ENCODE data around the gene TMEM30B.
A peak's percentile ranks its signal among the peaks of the same experiment; 100 is the strongest.

TMEM30B gene

DNA sequence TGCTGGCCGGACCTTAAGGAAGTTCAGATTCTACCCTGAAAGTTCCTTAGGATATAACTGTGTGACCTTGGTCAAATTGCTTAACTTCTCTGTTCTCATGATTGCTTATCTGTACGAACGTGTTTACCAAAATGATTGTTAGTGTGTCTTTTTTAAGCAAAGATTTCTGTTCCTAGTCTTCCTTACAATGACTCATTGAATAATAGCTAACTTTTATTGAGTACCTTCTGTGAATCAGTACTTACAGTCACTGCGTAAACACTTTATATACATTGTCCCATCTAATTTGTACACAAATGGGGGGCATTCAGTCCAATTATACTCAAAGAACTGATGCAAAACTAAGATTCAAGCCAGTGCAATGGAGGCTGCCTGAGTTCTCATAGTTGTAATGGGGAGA is 4.2 kb upstream of the TMEM30B start:
- Histone ChIP-seq H3K36me3 (ENCODE audit: control insufficient read depth in 1 of 2, insufficient read depth in 2 of 2, low read length in 2 of 2) (no peaks in the 10 kb centered on the region), H3K4me3 (ENCODE audit: low read depth in 1 of 2, low read length in 2 of 2) (no peak overlapping the region), H3K9me3 (ENCODE audit: control insufficient read depth in 1 of 2, low read length in 2 of 2) (no peaks in the 10 kb centered on the region), H3K9ac (ENCODE audit: low read depth in 1 of 2, low read length in 2 of 2) (no peak overlapping the region), H3K4me1 (ENCODE audit: control insufficient read depth in 1 of 2, insufficient read depth in 2 of 2, low read length in 2 of 2) (peaks cover 19 to 23% of the 10 kb centered on the region in 2 donors), H3K27me3 (ENCODE audit: control insufficient read depth in 1 of 2, insufficient read depth in 2 of 2, low read length in 2 of 2) (no peaks in the 10 kb centered on the region), H3K27ac (ENCODE audit: low read depth, low read length) (no peak overlapping the region)

DNA sequence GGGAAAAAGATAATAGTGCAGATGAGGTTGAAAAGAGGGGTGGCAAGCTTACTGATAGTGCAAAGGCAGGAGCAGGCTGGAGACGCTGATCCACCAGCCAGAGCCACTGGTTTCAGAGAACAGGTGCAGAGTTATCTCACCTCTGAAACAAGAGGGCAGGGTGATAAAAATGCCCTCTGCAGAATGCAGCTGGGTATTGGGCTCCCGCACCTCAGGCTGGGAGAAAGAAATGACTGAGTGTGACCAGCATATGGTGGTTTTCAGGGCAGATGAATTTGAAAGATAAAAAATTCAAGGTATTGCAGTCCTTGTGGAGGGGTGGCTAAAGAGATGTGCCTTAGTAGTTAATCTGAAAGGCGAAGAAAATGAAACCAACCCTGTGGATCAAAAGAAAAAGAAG is 2.9 kb upstream of the TMEM30B start:
- Histone ChIP-seq H3K4me3 (ENCODE audit: low read depth in 1 of 2, low read length in 2 of 2) (peak overlapping the region; percentile 27 to 49), H3K27me3 (ENCODE audit: control insufficient read depth in 1 of 2, insufficient read depth in 2 of 2, low read length in 2 of 2) (no peaks in the 10 kb centered on the region)

DNA sequence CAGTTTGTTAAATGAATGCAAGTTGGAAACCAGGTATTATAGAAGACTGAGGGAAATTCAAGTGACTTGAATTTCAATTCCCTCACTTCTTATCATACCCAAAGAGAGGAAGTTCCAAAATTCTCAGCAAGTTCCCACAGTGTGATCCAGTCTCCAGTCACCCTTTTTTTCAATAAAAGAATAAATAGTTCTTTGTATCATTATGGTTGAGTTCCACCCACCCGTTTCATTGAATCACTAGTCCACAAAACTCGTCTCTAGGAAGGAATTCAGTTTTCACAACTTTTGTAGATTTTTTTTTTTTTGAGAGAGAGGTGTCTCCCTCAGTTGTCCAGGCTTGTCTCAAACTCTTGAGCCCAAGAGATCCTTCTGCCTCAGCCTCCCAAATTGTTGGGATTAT is 1.6 kb upstream of the TMEM30B start:
- Histone ChIP-seq H3K27me3 (ENCODE audit: control insufficient read depth in 1 of 2, insufficient read depth in 2 of 2, low read length in 2 of 2) (no peaks in the 10 kb centered on the region), H3K27ac (ENCODE audit: low read depth, low read length) (no peak overlapping the region), H3K9me3 (ENCODE audit: control insufficient read depth in 1 of 2, low read length in 2 of 2) (no peaks in the 10 kb centered on the region), H3K36me3 (ENCODE audit: control insufficient read depth in 1 of 2, insufficient read depth in 2 of 2, low read length in 2 of 2) (no peaks in the 10 kb centered on the region), H3K4me3 (ENCODE audit: low read depth in 1 of 2, low read length in 2 of 2) (no peak overlapping the region), H3K9ac (ENCODE audit: low read depth in 1 of 2, low read length in 2 of 2) (no peak overlapping the region), H3K4me1 (ENCODE audit: control insufficient read depth in 1 of 2, insufficient read depth in 2 of 2, low read length in 2 of 2) (peaks cover 19 to 23% of the 10 kb centered on the region in 2 donors)

More for the DNA sequence above, 2.9 kb upstream of the TMEM30B start:
- no peaks in the 10 kb centered on the region for H3K9me3 ChIP-seq (ENCODE audit: control insufficient read depth in 1 of 2, low read length in 2 of 2)
- H3K36me3 ChIP-seq (ENCODE audit: control insufficient read depth in 1 of 2, insufficient read depth in 2 of 2, low read length in 2 of 2): no peaks in the 10 kb centered on the region
- H3K4me1 ChIP-seq (ENCODE audit: control insufficient read depth in 1 of 2, insufficient read depth in 2 of 2, low read length in 2 of 2): peaks cover 19 to 23% of the 10 kb centered on the region in 2 donors
- peak overlapping the region in 1 of 2 donors; percentile 20 for H3K9ac ChIP-seq (ENCODE audit: low read depth in 1 of 2, low read length in 2 of 2)
- no peak overlapping the region for H3K27ac ChIP-seq (ENCODE audit: low read depth, low read length)

DNA sequence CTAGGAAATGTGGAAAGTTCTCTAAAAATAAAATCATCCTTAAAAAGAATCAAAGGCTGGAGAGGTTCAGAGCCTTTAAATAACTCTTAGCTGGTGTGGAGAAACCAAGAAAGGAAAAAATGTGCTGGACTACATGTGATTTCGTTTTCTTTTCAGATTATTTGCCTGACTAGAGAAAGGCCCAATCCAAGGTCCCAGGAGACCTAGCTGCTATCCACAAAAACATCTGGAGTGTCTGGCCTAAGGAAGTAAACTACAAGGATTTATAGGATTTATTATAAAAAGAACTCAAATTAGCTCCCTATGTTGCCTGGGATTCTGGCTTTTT is 774 bp upstream of the TMEM30B start:
- H3K9me3 ChIP-seq (ENCODE audit: control insufficient read depth in 1 of 2, low read length in 2 of 2): no peaks in the 10 kb centered on the region
- H3K9ac ChIP-seq (ENCODE audit: low read depth in 1 of 2, low read length in 2 of 2): peak overlapping the region; percentile 85 to 93
- peak overlapping the region in 1 of 2 donors; percentile 76 for H3K4me3 ChIP-seq (ENCODE audit: low read depth in 1 of 2, low read length in 2 of 2)
- H3K27ac ChIP-seq (ENCODE audit: low read depth, low read length): no peak overlapping the region
- H3K27me3 ChIP-seq (ENCODE audit: control insufficient read depth in 1 of 2, insufficient read depth in 2 of 2, low read length in 2 of 2): no peaks in the 10 kb centered on the region
- no peaks in the 10 kb centered on the region for H3K36me3 ChIP-seq (ENCODE audit: control insufficient read depth in 1 of 2, insufficient read depth in 2 of 2, low read length in 2 of 2)
- H3K4me1 ChIP-seq (ENCODE audit: control insufficient read depth in 1 of 2, insufficient read depth in 2 of 2, low read length in 2 of 2): peaks cover 19 to 23% of the 10 kb centered on the region in 2 donors

DNA sequence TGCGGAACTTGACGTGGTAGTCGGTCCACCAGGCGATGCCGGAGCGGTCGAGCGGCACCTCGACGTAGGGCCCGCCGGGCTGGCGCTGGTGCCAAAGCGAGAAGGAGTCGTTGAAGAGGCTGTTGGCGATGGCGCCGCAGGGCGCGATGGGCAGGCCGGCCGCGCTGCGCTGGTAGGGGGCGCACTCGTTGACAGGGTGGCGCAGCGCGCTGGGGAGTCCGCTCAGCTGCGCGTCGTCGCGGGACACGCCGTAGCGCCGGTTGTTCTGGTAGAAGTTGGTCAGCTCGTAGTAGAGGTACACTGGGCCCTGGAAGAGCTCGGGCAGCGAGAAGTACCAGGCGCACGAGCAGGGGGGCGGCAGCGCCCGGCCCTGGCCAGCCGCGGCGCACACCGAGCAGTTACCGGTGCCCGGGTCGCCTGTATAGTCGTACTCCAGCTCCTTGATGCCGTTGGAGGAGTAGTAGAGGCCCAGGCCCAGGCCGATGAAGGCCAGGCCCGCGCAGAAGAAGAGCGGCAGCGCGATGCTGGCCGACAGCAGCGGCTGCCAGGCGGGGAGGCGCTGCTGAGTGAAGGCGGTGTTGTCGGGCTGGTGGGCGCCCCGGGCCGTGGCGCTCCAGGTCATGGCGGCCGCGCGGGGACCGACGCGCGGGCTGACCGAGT is 482 bp downstream of the TMEM30B start:
- Histone ChIP-seq H3K4me3 (ENCODE audit: low read depth in 1 of 2, low read length in 2 of 2) (peak overlapping the region; percentile 76 to 87), H3K9me3 (ENCODE audit: control insufficient read depth in 1 of 2, low read length in 2 of 2) (no peaks in the 10 kb centered on the region), H3K36me3 (ENCODE audit: control insufficient read depth in 1 of 2, insufficient read depth in 2 of 2, low read length in 2 of 2) (no peaks in the 10 kb centered on the region), H3K4me1 (ENCODE audit: control insufficient read depth in 1 of 2, insufficient read depth in 2 of 2, low read length in 2 of 2) (peaks cover 18 to 20% of the 10 kb centered on the region in 2 donors), H3K9ac (ENCODE audit: low read depth in 1 of 2, low read length in 2 of 2) (peak overlapping the region; percentile 85 to 93), H3K27ac (ENCODE audit: low read depth, low read length) (peak overlapping the region; percentile 96), H3K27me3 (ENCODE audit: control insufficient read depth in 1 of 2, insufficient read depth in 2 of 2, low read length in 2 of 2) (no peaks in the 10 kb centered on the region)

DNA sequence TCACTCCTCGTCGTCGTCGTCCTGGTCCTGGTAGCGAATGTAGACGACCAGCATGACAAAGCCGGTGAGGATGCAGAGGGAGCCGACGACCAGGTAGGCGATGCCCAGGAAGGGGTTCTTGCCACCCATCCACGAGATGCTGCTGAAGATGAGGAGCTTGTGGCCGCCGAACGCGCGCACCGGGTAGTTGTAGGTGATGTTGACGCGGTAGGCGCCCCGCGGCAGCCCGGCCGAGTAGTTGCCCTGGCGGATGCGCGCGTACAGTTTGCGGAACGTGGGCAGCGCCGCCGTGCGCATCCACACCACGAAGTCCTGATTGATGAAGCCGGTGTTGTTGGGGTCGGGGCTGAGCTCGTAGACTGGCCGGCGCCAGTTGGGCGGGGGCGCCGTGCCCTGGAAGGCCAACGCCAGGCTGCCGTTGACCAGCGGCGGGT is 1.0 kb downstream of the TMEM30B start:
- peaks cover 18 to 19% of the 10 kb centered on the region in 2 donors for H3K4me1 ChIP-seq (ENCODE audit: control insufficient read depth in 1 of 2, insufficient read depth in 2 of 2, low read length in 2 of 2)
- no peaks in the 10 kb centered on the region for H3K9me3 ChIP-seq (ENCODE audit: control insufficient read depth in 1 of 2, low read length in 2 of 2)
- H3K27me3 ChIP-seq (ENCODE audit: control insufficient read depth in 1 of 2, insufficient read depth in 2 of 2, low read length in 2 of 2): no peaks in the 10 kb centered on the region
- peak overlapping the region; percentile 76 to 87 for H3K4me3 ChIP-seq (ENCODE audit: low read depth in 1 of 2, low read length in 2 of 2)
- H3K27ac ChIP-seq (ENCODE audit: low read depth, low read length): peak overlapping the region; percentile 96
- peak overlapping the region; percentile 85 to 93 for H3K9ac ChIP-seq (ENCODE audit: low read depth in 1 of 2, low read length in 2 of 2)
- H3K36me3 ChIP-seq (ENCODE audit: control insufficient read depth in 1 of 2, insufficient read depth in 2 of 2, low read length in 2 of 2): no peaks in the 10 kb centered on the region

DNA sequence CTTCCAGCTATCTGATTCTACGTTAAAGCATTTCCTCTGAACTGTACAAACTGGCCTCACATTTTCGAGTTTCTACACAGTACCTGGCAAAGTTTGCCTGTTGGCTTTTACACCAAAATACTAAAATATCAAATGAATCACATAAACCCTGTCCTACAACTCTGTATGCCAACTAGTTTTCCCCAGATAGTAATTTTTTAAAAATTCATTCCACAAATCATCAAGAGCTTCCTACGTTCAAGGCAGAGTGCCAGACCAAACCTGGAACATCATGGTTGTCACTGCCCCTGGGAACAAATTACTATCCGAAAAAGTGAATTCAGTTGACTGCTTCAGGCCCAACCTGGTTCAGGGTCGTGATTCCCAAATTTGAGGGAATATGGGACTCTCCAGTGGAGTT is 2.1 kb downstream of the TMEM30B start:
- Histone ChIP-seq H3K9me3 (ENCODE audit: control insufficient read depth in 1 of 2, low read length in 2 of 2) (no peaks in the 10 kb centered on the region), H3K4me1 (ENCODE audit: control insufficient read depth in 1 of 2, insufficient read depth in 2 of 2, low read length in 2 of 2) (peaks cover 14 to 15% of the 10 kb centered on the region in 2 donors), H3K36me3 (ENCODE audit: control insufficient read depth in 1 of 2, insufficient read depth in 2 of 2, low read length in 2 of 2) (no peaks in the 10 kb centered on the region), H3K9ac (ENCODE audit: low read depth in 1 of 2, low read length in 2 of 2) (peak overlapping the region; percentile 85 to 93), H3K27me3 (ENCODE audit: control insufficient read depth in 1 of 2, insufficient read depth in 2 of 2, low read length in 2 of 2) (no peaks in the 10 kb centered on the region), H3K4me3 (ENCODE audit: low read depth in 1 of 2, low read length in 2 of 2) (peak overlapping the region; percentile 76 to 87), H3K27ac (ENCODE audit: low read depth, low read length) (peak overlapping the region; percentile 4)

DNA sequence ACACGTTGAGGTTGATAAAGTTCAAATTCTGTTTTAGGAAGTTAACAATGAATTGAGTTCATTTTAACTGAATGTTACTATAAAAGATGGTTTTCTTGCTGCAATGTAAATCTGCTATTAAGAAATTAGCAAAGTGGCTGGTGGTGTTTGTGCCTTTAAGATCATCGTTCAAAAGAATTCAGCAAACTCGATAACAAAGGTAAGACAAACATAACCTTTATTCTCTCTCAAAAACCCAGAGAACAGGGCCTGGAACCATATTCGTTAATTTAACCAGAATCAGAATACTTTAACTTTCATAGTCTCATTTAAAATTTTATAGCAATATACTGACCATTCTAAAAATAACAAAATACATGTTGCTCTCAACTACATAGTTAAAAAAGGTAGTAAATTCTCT is 3.4 kb downstream of the TMEM30B start:
- no peak overlapping the region for H3K27ac ChIP-seq (ENCODE audit: low read depth, low read length)
- H3K36me3 ChIP-seq (ENCODE audit: control insufficient read depth in 1 of 2, insufficient read depth in 2 of 2, low read length in 2 of 2): no peaks in the 10 kb centered on the region

DNA sequence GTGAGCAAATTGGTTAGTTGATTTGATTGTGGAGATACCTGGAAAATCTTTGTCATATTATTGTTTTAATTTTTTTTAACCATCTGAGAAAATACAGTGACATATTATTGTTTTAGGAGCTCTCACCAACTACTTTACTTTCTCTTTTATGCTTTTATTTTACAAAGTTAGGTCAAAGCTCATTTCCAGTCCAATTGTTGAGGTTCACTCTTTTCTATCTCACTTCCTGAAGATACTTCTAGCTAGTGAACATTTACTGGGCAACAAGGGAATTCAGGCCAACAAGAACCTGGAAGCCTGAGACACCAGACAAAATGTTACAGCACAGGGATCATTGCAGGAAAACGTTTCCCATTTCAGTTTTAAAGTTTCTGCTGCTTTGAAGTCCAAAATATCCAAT is 3.9 kb downstream of the TMEM30B start:
- Histone ChIP-seq H3K9me3 (ENCODE audit: control insufficient read depth in 1 of 2, low read length in 2 of 2) (no peaks in the 10 kb centered on the region), H3K27ac (ENCODE audit: low read depth, low read length) (no peak overlapping the region), H3K4me3 (ENCODE audit: low read depth in 1 of 2, low read length in 2 of 2) (peak overlapping the region; percentile 76 to 87), H3K27me3 (ENCODE audit: control insufficient read depth in 1 of 2, insufficient read depth in 2 of 2, low read length in 2 of 2) (no peaks in the 10 kb centered on the region), H3K9ac (ENCODE audit: low read depth in 1 of 2, low read length in 2 of 2) (no peak overlapping the region), H3K4me1 (ENCODE audit: control insufficient read depth in 1 of 2, insufficient read depth in 2 of 2, low read length in 2 of 2) (peaks cover 14 to 20% of the 10 kb centered on the region in 2 donors), H3K36me3 (ENCODE audit: control insufficient read depth in 1 of 2, insufficient read depth in 2 of 2, low read length in 2 of 2) (no peaks in the 10 kb centered on the region)

More for the DNA sequence above, 3.4 kb downstream of the TMEM30B start:
- Histone ChIP-seq H3K4me3 (ENCODE audit: low read depth in 1 of 2, low read length in 2 of 2) (peak overlapping the region; percentile 76 to 87), H3K4me1 (ENCODE audit: control insufficient read depth in 1 of 2, insufficient read depth in 2 of 2, low read length in 2 of 2) (peaks cover 14 to 16% of the 10 kb centered on the region in 2 donors), H3K27me3 (ENCODE audit: control insufficient read depth in 1 of 2, insufficient read depth in 2 of 2, low read length in 2 of 2) (no peaks in the 10 kb centered on the region), H3K9ac (ENCODE audit: low read depth in 1 of 2, low read length in 2 of 2) (peak overlapping the region; percentile 12 to 85), H3K9me3 (ENCODE audit: control insufficient read depth in 1 of 2, low read length in 2 of 2) (no peaks in the 10 kb centered on the region)

DNA sequence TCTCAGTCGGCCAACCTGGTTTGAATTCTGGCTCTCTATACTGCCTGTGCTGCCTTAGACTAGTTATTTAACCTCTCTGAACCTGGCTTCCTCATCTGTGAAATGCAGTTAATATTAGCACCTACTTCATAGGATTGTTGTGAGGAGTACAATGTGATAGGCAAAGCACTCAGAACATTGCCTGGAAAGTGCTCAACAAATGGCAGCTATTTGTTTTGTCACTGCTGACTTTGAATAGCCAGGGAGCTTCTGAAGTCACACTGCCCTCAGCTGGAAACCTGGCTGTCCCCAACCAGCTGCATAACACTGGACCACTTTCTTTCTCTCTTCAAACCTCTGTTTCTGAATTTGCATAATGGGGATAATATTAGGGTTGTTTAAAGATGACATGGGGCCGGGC is 9.6 kb downstream of the TMEM30B start:
- Histone ChIP-seq H3K9ac (ENCODE audit: low read depth in 1 of 2, low read length in 2 of 2) (no peak overlapping the region), H3K9me3 (ENCODE audit: control insufficient read depth in 1 of 2, low read length in 2 of 2) (no peaks in the 10 kb centered on the region), H3K36me3 (ENCODE audit: control insufficient read depth in 1 of 2, insufficient read depth in 2 of 2, low read length in 2 of 2) (no peaks in the 10 kb centered on the region), H3K27ac (ENCODE audit: low read depth, low read length) (no peak overlapping the region), H3K27me3 (ENCODE audit: control insufficient read depth in 1 of 2, insufficient read depth in 2 of 2, low read length in 2 of 2) (peaks cover 4 to 12% of the 10 kb centered on the region in 2 donors), H3K4me1 (ENCODE audit: control insufficient read depth in 1 of 2, insufficient read depth in 2 of 2, low read length in 2 of 2) (peaks cover 14 to 20% of the 10 kb centered on the region in 2 donors), H3K4me3 (ENCODE audit: low read depth in 1 of 2, low read length in 2 of 2) (no peak overlapping the region)

Measured in duodenal mucosa (tissue), 2 donors.